ENCODE data around the gene DACT3.

The DACT3 gene

DNA sequence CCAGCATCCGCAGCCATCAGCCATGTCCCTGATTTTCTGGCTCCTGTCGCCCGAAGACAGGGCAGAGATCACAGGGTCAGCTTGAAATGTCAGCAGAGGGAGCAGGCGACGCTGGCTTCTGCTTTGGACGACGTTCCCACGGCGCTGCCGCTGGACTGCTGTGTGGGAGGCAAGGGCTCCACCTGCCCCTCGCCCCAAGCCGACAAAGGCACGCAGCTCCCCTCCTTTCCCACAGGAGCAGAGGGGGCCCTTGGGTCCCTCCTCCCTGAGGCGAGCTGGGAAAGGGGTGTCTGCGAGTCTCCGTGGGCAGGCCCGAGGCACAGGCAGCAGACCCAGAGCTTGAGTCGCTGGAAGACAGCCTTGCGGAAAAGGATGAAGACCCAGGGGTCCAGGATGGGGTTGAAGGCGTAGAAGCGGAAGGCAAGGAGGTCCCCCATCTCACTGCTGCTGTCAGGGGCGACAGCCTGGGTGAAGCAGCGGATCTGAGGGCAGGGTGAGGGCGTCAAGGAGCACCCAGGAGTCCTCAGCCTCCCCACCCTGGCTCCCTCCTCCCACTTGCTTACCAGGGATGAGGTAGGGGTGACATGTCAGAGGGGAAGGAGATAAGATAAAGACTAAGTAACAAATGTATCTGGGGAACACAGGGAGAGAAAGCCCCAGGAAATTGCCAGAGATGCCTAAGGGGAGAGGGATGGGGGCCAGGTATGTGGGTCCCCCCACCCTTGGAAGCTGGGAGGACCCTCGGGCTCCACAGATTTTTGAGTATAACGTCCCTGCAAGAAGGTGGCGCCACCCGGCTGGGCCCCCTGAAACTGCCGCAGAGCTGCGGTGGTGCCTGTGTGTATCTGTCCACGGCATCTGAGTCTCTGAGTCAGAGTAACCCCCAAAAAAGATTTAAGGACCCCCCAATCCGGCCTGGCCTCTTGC is 39.5 kb downstream of the DACT3 start:
- TF ChIP-seq CTCF (IDR thresholded peaks at IDR 0.05; ENCODE audit: unreplicated experiment in 3 of 3) = no peak
- Mint-ChIP-seq H3K4me1 (peaks cover 52% of the 10 kb centered on the region), H3K4me3 (peak overlapping the region; percentile 10 to 70 (median 53)), H3K9me3 (no peaks in the 10 kb centered on the region), H3K27me3 (ENCODE audit: low read depth) (no peaks in the 10 kb centered on the region), H3K36me3 (ENCODE audit: low read depth) (no peaks in the 10 kb centered on the region), H3K27ac (peak overlapping the region; percentile 22 to 87 (median 81))

- Mint-ChIP-seq H3K36me3 (ENCODE audit: low read depth) (no peaks in the 10 kb centered on the region), H3K4me3 (peak overlapping the region in 1 of 3 experiments; percentile 59), H3K27ac (peak overlapping the region; percentile 22 to 87 (median 81)), H3K4me1 (peaks cover 52% of the 10 kb centered on the region), H3K9me3 (no peaks in the 10 kb centered on the region), H3K27me3 (ENCODE audit: low read depth) (peaks cover 4% of the 10 kb centered on the region)
- TF ChIP-seq CTCF (IDR thresholded peaks at IDR 0.05; ENCODE audit: unreplicated experiment in 3 of 3) = no peak
Measured at GRCh38 chr19:46620716-46621115, 40.3 kb downstream of the DACT3 start.

GRCh38 chr19:46620267-46620666 is 40.7 kb downstream of the DACT3 start:
- Mint-ChIP-seq H3K4me1 (peaks cover 48% of the 10 kb centered on the region), H3K27ac (peak overlapping the region in 2 of 3 experiments; percentile 81 to 87), H3K27me3 (ENCODE audit: low read depth) (peaks cover 4% of the 10 kb centered on the region), H3K36me3 (ENCODE audit: low read depth) (no peaks in the 10 kb centered on the region), H3K9me3 (no peaks in the 10 kb centered on the region), H3K4me3 (peak overlapping the region in 1 of 3 experiments; percentile 59)
- TF ChIP-seq CTCF (IDR thresholded peaks at IDR 0.05; ENCODE audit: unreplicated experiment in 3 of 3) = no peak

- Mint-ChIP-seq H3K27ac (peak overlapping the region in 1 of 3 experiments; percentile 61), H3K27me3 (ENCODE audit: low read depth) (peaks cover 4% of the 10 kb centered on the region), H3K4me3 (no peak overlapping the region), H3K4me1 (peaks cover 42% of the 10 kb centered on the region), H3K9me3 (no peaks in the 10 kb centered on the region), H3K36me3 (ENCODE audit: low read depth) (no peaks in the 10 kb centered on the region)
- no peak for TF ChIP-seq CTCF (IDR thresholded peaks at IDR 0.05; ENCODE audit: unreplicated experiment in 3 of 3)
Measured at GRCh38 chr19:46618670-46619231, 42.2 kb downstream of the DACT3 start.

DNA sequence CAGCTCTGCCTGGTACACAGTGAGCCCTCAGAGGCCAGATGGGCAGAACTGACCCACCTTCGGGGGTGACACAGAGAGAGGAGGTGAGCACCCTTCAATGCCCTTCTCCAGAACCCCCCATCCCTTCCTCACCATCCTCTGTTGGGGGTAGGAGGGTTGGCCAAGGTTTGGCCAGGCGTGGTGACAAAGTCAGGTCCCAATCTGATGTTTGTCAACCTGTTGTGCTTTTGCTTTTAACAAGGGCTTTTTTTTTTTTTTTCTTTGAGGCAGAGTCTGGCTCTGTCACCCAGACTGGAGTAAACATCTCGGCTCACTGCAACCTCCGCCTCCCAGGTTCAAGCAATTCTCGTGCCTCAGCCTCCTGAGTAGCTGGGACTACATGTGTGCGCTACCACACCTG is 43.4 kb downstream of the DACT3 start:
- Mint-ChIP-seq H3K36me3 (ENCODE audit: low read depth) (no peaks in the 10 kb centered on the region), H3K27me3 (ENCODE audit: low read depth) (peaks cover 4% of the 10 kb centered on the region), H3K4me3 (no peak overlapping the region), H3K9me3 (no peaks in the 10 kb centered on the region), H3K4me1 (peaks cover 42% of the 10 kb centered on the region), H3K27ac (no peak overlapping the region)
- no peak for TF ChIP-seq CTCF (IDR thresholded peaks at IDR 0.05; ENCODE audit: unreplicated experiment in 3 of 3)
